ENCODE data around the gene EPHX1. TPM values are rescaled to one million over a fixed set of nuclear protein-coding genes. Genes with fewer than 3 reads are reported as not detected.
A peak's percentile ranks its signal among the peaks of the same experiment; 100 is the strongest.
"Not testable (repeated sequence)": the region's sequence is repeated elsewhere in the genome, so short reads cannot be mapped to it uniquely, and the experiment has no call there.

The EPHX1 gene
- polyA plus RNA-seq, 2 of the 4 experiments (the other 2 are of a cell fraction): 150 to 252 TPM

- no peak for DNase-seq (ENCODE audit: low read depth in 1 of 2, low spot score in 1 of 2)
- Histone ChIP-seq H3K4me3 (no peak overlapping the region), H3K27ac (no peak overlapping the region), H3K4me1 (peaks cover 3% of the 10 kb centered on the region; the same call in 2 of the 3 replicates), H3K4me2 (no peak overlapping the region), H3K9me3 (no peaks in the 10 kb centered on the region)
- CTCF ChIA-PET: no interaction called here
- no peak for FAIRE-seq
- POLR2A ChIA-PET: no interaction called here
- 94% methylated on average over 1 of the region's 1 CpG for WGBS (ENCODE audit: missing lambda C conversion rate)
- ATAC-seq: no peak
- TF ChIP-seq, protein P1, sequence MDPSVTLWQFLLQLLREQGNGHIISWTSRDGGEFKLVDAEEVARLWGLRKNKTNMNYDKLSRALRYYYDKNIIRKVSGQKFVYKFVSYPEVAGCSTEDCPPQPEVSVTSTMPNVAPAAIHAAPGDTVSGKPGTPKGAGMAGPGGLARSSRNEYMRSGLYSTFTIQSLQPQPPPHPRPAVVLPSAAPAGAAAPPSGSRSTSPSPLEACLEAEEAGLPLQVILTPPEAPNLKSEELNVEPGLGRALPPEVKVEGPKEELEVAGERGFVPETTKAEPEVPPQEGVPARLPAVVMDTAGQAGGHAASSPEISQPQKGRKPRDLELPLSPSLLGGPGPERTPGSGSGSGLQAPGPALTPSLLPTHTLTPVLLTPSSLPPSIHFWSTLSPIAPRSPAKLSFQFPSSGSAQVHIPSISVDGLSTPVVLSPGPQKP (IDR thresholded peaks at IDR 0.05; ENCODE audit: low read depth, low read length): no peak
- TF ChIP-seq FOSL2 (IDR thresholded peaks at IDR 0.05) (no peak), FOSL2 (CRISPR knock-in tag; IDR thresholded peaks at IDR 0.05) (no peak), MAFK (IDR thresholded peaks at IDR 0.05; ENCODE audit: partially characterized antibody) (no peak), ZC3H11A (IDR thresholded peaks at IDR 0.05) (no peak), RFX5 (IDR thresholded peaks at IDR 0.05) (no peak), PBX3 (IDR thresholded peaks at IDR 0.05) (no peak)
Observed at GRCh38 chr1:225806249-225806648, 3.7 kb upstream of the EPHX1 start.

GRCh38 chr1:225806736-225807135 is 3.2 kb upstream of the EPHX1 start:
- H3K9me3 ChIP-seq; ATAC-seq; POLR2A ChIA-PET; H3K4me1 ChIP-seq; H3K4me3 ChIP-seq; H3K4me2 ChIP-seq; CTCF ChIA-PET; FAIRE-seq; H3K27ac ChIP-seq; DNase-seq (ENCODE audit: low read depth in 1 of 2, low spot score in 1 of 2): not testable (repeated sequence)
- TF ChIP-seq MAFK (IDR thresholded peaks at IDR 0.05; ENCODE audit: partially characterized antibody): peak; percentile 51
- WGBS (ENCODE audit: missing lambda C conversion rate): 89% methylated on average over 3 of the region's 3 CpGs

- H3K4me1 ChIP-seq: peaks cover 22% of the 10 kb centered on the region
- no peak for DNase-seq (ENCODE audit: low read depth in 1 of 2, low spot score in 1 of 2)
- POLR2A ChIA-PET: interaction anchor here (1.1 kb wide), 1 partner anchor 30 kb away, joined by 5 read pairs; the partner anchor contains the start of gene SRP9
- no peak for FAIRE-seq
- no peak for ATAC-seq
- CTCF ChIA-PET: interaction anchor here (1.0 to 7.6 kb wide), 5 partner anchors 18 to 333 kb away, joined by 3 to 55 read pairs (median 6); partner anchors contain the start of gene SRP9
- no peak overlapping the region for H3K4me3 ChIP-seq
- H3K4me2 ChIP-seq: no peak overlapping the region
- WGBS (ENCODE audit: missing lambda C conversion rate): 74% methylated on average over 5 of the region's 5 CpGs
- no peaks in the 10 kb centered on the region for H3K9me3 ChIP-seq
- TF ChIP-seq ZC3H11A (IDR thresholded peaks at IDR 0.05): no peak
- no peak for TF ChIP-seq RNF2 (IDR thresholded peaks at IDR 0.05; ENCODE audit: borderline replicate concordance, low read depth)
- TF ChIP-seq JUN (IDR thresholded peaks at IDR 0.05): no peak
- no peak for TF ChIP-seq FOXS1 (CRISPR knock-in tag; IDR thresholded peaks at IDR 0.05)
- no peak for TF ChIP-seq KDM5A (IDR thresholded peaks at IDR 0.05)
- no peak for TF ChIP-seq CEBPB (IDR thresholded peaks at IDR 0.05)
- TF ChIP-seq PBX3 (IDR thresholded peaks at IDR 0.05): no peak
- no peak for TF ChIP-seq FOSL2 (IDR thresholded peaks at IDR 0.05)
- no peak for TF ChIP-seq FOSL2 (CRISPR knock-in tag; IDR thresholded peaks at IDR 0.05)
- TF ChIP-seq CHD4 (IDR thresholded peaks at IDR 0.05; ENCODE audit: borderline replicate concordance): no peak
- no peak for TF ChIP-seq NR3C1 (IDR thresholded peaks at IDR 0.05)
- TF ChIP-seq EHF (CRISPR knock-in tag; IDR thresholded peaks at IDR 0.05): no peak
- TF ChIP-seq CBX8 (IDR thresholded peaks at IDR 0.05): no peak
- no peak for TF ChIP-seq ZNF302 (CRISPR knock-in tag; IDR thresholded peaks at IDR 0.05)
- TF ChIP-seq ZSCAN20 (CRISPR knock-in tag; IDR thresholded peaks at IDR 0.05): no peak
- no peak for TF ChIP-seq RCOR1 (IDR thresholded peaks at IDR 0.05; ENCODE audit: low read depth, low read length)
- no peak for TF ChIP-seq NPAS2 (CRISPR knock-in tag; IDR thresholded peaks at IDR 0.05; ENCODE audit: borderline replicate concordance)
- no peak for TF ChIP-seq CHD2 (IDR thresholded peaks at IDR 0.05; ENCODE audit: low read length, partially characterized antibody)
- H3K27ac ChIP-seq: no peak overlapping the region
Observed at GRCh38 chr1:225808136-225808535, 1.8 kb upstream of the EPHX1 start.

- H3K9me3 ChIP-seq; FAIRE-seq; ATAC-seq; DNase-seq (ENCODE audit: low read depth in 1 of 2, low spot score in 1 of 2): not testable (repeated sequence)
- Histone ChIP-seq H3K4me2 (peak overlapping the region; percentile 84), H3K27ac (peak overlapping the region; percentile 93 to 99), H3K4me1 (peaks cover 47% of the 10 kb centered on the region), H3K4me3 (peak overlapping the region; percentile 86)
- CTCF ChIA-PET: interaction anchor here (0.6 to 7.6 kb wide), 33 partner anchors 8 to 332 kb away, joined by 3 to 77 read pairs (median 4); partner anchors contain the start of genes LEFTY1, SRP9 and TMEM63A
- WGBS (ENCODE audit: missing lambda C conversion rate): 18% methylated on average over 25 of the region's 29 CpGs
- POLR2A ChIA-PET: interaction anchor here (0.8 to 5.7 kb wide), 4 partner anchors 11 to 72 kb away, joined by 3 to 58 read pairs (median 3); partner anchors contain the start of genes SRP9 and TMEM63A
Observed at GRCh38 chr1:225810579-225811538, 935 bp downstream of the EPHX1 start.

All from A549 (cell line).